Measurements from ENCODE around the gene PARP12. TPM values are rescaled to one million over a fixed set of nuclear protein-coding genes. Genes with fewer than 3 reads are reported as not detected.

PARP12 gene
- total and polyA plus RNA-seq, 2 of the 8 experiments (the other 6 are each of a cell fraction or from before 2014, with no cell fraction given): 9.0 to 21.5 TPM

GRCh38 chr7:140058517-140058916, 4.2 kb downstream of the PARP12 start (continued):
- TF ChIP-seq, protein P1, sequence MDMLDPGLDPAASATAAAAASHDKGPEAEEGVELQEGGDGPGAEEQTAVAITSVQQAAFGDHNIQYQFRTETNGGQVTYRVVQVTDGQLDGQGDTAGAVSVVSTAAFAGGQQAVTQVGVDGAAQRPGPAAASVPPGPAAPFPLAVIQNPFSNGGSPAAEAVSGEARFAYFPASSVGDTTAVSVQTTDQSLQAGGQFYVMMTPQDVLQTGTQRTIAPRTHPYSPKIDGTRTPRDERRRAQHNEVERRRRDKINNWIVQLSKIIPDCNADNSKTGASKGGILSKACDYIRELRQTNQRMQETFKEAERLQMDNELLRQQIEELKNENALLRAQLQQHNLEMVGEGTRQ (IDR thresholded peaks at IDR 0.05; ENCODE audit: low read length): no peak

All from H1 (cell line).